HG03060 (cell line): ENCODE results near the gene FAM131B.
"Not testable (repeated sequence)": the region's sequence is repeated elsewhere in the genome, so short reads cannot be mapped to it uniquely, and the experiment has no call there.

Experiments
- ATAC-seq: cut with Tn5 transposase; IDR thresholded peaks from one replicate; pipeline ENCODE4 v1.9.1; 2021; ENCODE audit warnings: low read depth, moderate number of reproducible peaks; ENCODE audit not compliant: unreplicated experiment

FAM131B gene

DNA sequence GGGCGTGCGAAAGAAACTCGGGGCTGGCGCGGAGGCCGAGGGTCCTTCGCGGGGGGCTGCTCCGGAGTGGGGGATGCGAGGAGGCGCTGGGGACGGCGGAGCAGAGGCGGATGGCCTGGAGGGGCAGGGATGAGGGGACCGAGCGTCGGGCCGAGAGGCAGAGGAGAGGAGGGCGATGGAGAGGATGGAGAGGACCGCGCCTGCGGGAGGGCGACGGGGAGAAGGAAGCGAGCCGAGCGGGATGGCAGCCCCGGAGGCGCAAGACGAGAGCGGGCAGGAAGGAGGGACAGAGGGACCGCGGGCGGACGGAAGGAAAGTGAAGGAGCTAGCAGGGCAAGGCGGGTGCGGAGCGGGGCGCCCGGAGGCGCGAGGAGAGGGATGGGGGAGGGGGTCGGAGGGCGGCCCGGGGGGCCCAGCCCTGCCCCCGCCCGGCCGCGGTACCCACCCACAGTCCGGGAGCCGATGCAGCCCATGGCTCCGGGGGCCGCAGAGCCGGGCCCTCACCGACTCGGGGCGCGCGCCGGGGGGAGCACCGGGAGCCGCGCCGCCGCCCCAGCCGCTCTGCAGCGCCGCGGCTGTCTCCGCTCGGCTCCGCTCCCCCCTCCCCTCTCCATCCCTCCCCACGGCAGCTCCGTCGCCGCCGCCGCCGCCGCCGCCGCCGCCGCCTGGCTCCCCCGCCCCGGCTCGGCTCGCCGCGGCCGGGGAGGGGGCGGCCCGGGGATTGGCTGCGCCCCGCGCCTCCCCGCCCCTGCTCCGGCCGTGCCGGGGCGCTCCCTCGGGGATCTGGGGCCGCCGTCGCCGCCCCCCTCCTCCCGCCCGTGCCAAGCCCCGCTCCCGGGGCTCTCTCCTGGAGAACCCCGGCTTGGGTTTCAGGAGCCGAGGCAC is at the start of gene FAM131B:
TSS of gene FAM131B (minus strand) at position 583 of the 885 bp plus-strand sequence. CDS start at position 473, 110 bp downstream.
- no peak for ATAC-seq

GRCh38 chr7:143411976-143412708 is 49.6 kb upstream of the FAM131B start:
- no peak for ATAC-seq

- no peak for ATAC-seq
Observed at GRCh38 chr7:143410521-143411004, 48.0 kb upstream of the FAM131B start.

- ATAC-seq, result no peak
Observed at GRCh38 chr7:143408686-143409561, 46.4 kb upstream of the FAM131B start, which contains the start of gene EPHA1. TSS of gene EPHA1 (minus strand) at chr7:143408856. CDS start at chr7:143408805, 51 bp downstream.

DNA sequence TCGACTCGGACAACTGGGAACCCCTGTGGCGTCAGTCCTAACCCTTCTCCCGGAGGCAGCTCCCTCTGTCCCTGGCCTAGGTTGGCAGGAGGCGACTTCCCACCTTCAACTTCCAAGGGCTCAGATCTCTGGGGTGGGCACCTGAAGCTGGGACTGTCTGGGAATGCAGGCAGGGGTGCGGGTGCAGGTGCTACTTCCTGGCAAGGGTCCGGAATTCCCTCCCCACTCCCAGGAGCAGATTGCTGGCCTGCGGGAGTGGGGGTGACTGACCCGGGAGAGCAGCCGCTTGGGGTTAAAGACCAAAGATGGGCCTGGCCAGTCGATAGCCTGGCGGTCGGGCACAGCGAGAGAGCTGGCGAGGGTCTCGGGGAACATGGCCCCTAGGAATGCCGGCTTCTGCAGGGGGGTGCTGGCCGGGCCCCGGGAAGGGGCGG is 45.8 kb upstream of the FAM131B start:
- no peak for ATAC-seq

DNA sequence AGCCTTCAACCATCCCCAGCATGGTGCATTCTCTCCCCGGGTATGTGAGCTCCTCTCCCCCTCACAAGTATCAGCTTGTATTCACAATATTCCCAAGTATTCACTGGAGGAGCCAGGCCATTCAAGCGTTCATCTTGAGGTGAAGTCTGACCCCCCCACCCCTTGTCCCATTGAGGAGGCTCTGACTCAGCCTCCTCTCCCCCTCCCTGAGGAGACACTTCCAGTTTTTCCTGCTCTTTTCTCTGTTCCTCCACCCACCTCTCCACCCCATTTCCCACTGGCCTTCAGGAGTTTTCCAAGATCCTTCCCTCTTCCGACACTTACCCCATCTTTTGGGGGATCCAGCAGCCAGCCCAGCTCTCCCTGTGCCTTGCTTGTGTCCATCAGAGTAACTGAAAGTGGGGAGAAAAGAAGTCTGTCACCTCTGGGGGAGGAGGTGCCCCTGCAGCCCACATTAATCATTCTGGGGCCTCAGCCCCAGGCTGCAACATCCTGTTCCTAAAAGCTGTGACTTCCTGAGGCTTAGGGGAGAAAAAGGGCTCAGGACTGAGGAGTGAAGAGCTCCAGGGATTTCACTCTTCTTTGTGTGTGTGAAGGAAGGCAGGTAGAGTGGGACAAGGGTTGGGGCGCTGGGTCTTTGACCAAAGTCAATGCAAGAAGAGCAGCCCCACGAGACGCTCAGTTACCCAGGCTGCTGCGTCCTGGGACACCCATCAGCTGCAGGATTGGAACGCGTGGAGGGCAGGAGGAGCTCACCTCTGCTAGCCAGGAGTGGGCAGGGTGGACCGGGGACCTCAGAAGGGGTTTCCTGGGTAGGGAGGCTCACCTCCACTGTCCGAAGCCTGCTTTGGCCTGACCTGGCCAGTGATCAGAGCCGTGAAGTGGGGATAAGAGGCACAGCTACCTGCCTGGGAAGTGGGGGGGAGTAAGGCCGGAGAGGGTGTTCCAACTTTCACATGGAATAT is 45.1 kb upstream of the FAM131B start:
- ATAC-seq, result no peak

DNA sequence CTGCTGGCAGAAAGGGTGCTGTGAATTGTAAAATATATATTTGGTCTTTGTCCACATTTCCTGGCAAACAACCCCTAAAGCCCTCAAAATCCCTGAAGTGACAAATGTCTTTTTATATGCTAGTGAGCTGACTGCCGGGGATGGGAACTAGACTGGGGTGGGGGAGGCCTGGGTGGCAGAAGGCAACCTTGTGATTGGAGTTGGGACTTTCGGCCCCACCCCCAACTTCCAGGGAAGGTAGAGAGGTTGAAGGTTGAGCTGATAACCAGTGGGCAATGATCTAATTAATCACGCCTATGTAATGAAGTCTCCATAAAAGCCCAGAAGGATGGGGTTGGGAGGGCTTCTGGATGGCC is 43.5 kb upstream of the FAM131B start:
- ATAC-seq, result no peak

DNA sequence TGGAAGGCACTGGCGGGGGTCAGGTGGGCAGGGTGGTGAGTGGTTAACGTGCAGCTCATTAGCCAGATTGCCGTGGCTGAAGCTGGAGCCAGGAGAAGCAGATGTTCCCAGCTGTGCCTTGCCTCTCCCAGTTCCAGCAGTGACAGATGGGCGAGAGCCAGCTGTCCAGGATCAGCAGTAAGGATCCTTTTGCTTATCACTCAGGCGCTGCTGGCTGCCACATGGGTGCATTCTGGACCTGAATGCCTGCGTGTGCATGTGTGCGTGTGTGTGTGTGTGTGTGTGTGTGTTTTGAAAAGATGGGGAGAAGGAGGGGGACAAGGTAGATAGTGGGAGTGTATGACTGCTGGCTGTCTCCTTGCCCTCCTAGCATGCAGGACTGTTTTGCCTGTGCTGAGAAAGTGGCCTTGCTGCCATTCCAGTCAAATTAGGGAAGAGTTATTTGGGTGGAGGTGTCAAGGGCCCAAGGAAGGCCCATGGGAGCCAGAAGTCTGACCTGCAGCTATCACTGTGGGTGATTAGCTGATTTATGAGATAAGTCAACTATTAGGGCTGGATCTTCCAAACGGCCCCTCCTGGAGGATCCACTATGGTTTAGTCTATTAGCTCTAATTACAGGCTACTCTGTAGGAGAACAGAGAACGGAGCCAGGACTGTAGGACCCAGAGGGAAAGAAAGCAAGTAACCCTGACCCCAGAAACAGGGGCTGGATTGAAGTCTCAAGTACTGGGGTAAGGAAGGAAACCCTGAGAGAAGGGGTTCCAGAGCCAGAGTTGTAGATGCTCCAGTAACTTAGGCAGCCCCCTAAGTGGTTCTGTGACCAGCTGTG is 42.9 kb upstream of the FAM131B start:
- ATAC-seq, result no peak

DNA sequence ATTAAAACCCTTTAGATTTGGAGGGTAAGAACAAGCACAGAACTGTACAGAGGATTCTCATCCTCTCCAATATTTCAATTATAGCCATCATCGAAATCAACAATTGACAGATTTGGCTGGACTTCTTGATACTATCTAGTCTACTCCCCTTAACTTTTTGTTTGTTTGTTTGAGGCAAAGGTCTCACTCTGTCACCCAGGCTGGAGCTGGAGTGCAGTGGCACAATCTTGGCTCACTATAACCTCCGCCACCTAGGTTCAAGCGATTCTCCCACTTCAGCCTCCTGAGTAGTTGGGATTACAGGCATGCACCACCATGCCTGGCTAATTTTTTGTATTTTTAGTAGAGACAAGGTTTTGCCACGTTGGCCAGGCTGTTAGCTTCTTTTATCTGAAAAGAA is 39.7 kb upstream of the FAM131B start:
- ATAC-seq, result not testable (repeated sequence)

- ATAC-seq, result no peak
Observed at GRCh38 chr7:143401265-143401664, 38.8 kb upstream of the FAM131B start.

- no peak for ATAC-seq
Observed at GRCh38 chr7:143399642-143400041, 37.1 kb upstream of the FAM131B start.

- ATAC-seq, result no peak
Observed at GRCh38 chr7:143399151-143399550, 36.6 kb upstream of the FAM131B start.

DNA sequence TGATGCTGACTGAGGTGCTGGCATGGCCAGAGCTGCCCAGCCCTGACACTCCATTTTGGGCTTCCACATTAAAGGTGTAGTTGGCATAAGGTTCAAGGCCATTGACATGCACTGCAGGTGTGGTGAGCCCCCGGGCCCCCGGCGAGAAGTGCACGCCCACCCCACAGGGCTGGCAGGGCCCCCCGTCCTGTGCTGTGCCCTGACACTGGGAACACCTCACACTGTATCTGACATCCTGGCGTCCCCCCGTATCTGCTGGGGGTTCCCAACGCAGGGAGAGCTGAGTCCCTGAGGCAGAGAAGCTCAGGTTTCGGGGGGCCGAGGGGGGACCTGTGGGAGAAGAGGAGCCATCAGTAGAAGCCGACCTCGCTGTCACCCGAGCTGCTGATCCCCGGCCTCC is 36.1 kb upstream of the FAM131B start:
- no peak for ATAC-seq

DNA sequence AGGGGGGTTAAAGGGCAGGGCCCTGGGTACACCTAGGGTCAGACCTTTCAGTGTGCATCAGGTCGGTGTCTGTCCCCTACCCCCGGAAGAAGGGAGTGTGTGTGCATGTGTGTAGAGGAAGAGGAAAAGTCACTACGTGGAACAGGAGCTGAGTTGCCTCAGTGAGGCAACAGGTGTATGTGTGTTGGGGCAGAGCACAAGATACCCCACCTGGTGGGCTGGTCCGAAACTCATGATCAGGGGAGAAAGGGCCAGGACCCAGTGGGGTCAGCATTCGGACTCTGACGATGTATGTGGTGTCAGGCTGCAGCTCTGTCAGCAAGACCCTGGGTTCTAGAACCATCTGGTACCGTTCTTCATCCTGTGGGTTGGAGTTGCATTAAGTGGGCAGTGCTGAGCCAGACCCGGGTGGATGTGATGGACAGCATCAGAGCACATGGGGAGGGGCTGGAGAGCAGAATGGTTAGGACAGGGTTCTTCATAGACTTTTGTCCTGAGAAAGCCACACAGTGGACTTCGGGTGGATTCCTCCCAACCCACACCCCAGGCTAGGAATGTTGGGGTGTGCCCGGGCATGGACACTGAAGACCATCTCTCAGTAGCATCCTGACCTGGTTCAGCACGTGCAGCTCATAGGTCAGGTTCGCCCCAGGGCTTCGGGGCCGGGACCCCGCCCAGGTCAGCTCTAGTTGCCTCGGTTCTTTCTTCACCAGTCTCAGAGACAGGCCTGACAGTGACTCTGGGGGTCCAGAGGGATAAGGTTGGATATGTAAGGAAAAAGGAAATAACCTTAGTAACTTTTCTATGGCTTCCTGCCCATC is 35.4 kb upstream of the FAM131B start:
- ATAC-seq, result no peak

GRCh38 chr7:143396625-143397556 is 34.4 kb upstream of the FAM131B start:
- no peak for ATAC-seq

DNA sequence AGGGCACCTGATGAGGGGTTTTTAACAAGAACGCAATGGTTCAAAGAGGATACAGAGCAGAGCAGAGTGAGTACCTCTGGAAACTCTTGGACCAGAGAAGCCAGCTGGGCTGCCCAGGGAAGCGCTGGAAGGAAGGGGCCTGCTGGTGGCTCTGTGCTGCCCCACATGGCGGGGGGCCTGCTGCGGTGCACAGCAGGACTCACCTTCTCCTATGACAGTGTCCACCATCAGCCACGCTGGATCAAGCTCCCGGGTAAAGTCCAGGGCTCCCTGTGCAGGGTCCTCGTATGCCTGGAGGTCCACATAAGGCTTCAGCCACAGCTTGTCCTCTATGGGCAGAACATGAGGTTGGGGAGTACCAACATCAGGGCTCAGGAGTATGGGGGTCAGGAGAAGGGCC is 33.7 kb upstream of the FAM131B start:
- ATAC-seq, result no peak
